Peyer's patch (tissue), 4 donors: ENCODE measurements around the gene GTF2F2.

ENCODE experiments used
- POLR2A ChIP-seq, 2 donors: fragments of 450-650 bp; IDR thresholded peaks; one replicate each; pipeline ENCODE4 v1.5.1; 2017; ENCODE audit warnings: antibody characterized with exemption in 2 of 2, mild to moderate bottlenecking in 2 of 2, moderate library complexity in 2 of 2
- TF ChIP-seq, protein P1 (sequence below), 6 experiments: fragments of 450-650 bp in 4 of 6; fragments of 200-600 bp in 2 of 6; sonication (generic) in 1 of 6; IDR thresholded peaks; one replicate each; pipeline ENCODE4 v1.5.1; 2017 to 2019; ENCODE audit warnings: antibody characterized with exemption in 6 of 6, mild to moderate bottlenecking in 3 of 6, moderate library complexity in 1 of 6

DNA sequence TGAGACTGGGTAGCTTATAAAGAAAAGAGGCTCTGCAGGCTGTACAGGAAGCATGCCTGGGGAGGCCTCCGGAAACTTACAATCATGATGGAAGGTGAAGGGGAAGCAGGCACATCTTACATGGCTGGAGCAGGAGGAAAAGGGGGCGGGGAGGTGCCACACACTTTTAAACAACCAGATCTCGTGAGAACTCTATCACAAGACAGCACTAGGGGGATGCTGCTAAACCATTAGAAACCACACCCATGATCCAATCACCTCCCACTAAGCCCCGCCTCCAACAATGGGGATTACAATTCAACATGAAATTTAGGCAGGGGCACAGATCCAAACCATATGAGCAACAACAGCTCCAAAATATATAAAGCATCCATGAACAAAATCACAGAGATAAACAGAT lies 46.5 kb upstream of the GTF2F2 start:
- TF ChIP-seq, protein P1, sequence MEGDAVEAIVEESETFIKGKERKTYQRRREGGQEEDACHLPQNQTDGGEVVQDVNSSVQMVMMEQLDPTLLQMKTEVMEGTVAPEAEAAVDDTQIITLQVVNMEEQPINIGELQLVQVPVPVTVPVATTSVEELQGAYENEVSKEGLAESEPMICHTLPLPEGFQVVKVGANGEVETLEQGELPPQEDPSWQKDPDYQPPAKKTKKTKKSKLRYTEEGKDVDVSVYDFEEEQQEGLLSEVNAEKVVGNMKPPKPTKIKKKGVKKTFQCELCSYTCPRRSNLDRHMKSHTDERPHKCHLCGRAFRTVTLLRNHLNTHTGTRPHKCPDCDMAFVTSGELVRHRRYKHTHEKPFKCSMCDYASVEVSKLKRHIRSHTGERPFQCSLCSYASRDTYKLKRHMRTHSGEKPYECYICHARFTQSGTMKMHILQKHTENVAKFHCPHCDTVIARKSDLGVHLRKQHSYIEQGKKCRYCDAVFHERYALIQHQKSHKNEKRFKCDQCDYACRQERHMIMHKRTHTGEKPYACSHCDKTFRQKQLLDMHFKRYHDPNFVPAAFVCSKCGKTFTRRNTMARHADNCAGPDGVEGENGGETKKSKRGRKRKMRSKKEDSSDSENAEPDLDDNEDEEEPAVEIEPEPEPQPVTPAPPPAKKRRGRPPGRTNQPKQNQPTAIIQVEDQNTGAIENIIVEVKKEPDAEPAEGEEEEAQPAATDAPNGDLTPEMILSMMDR (IDR thresholded peaks at IDR 0.05), result no peak
- no peak for TF ChIP-seq POLR2A (IDR thresholded peaks at IDR 0.05)
